Ovary (tissue), 9 donors: ENCODE measurements around the gene TOP2B. TPM values are rescaled to one million over a fixed set of nuclear protein-coding genes. Genes with fewer than 3 reads are reported as not detected.

Experiments used
- DNase-seq, 5 donors: peaks; one replicate each; pipeline ENCODE4 v3.0.0-alpha.2; 2019 to 2020
- H3K27ac ChIP-seq, 2 donors: fragments of 200-600 bp; one replicate each; pipeline versions ENCODE4 v1.5.1 to v1.8.0; 2019 to 2022
- H3K27me3 ChIP-seq: fragments of 200-600 bp; one replicate; pipeline ENCODE4 v1.8.0; 2022
- H3K36me3 ChIP-seq: fragments of 200-600 bp; sonication (generic); one replicate; pipeline ENCODE4 v1.5.1; 2019
- H3K4me1 ChIP-seq: one replicate; pipeline ENCODE4 v1.8.1; 2013; ENCODE audit warnings: mild to moderate bottlenecking, moderate library complexity; ENCODE audit not compliant: insufficient read depth
- H3K4me3 ChIP-seq: fragments of 200-600 bp; sonication (generic); one replicate; pipeline ENCODE4 v1.5.1; 2017
- H3K9me3 ChIP-seq, 2 donors: fragments of 200-600 bp in 1 of 2; sonication (generic) in 1 of 2; one replicate each; pipeline versions ENCODE4 v1.5.1 to v1.8.1; 2013 to 2019; ENCODE audit warnings: mild to moderate bottlenecking in 1 of 2, moderate library complexity in 1 of 2
- EP300 ChIP-seq: sonication (generic); formaldehyde crosslinking; IDR thresholded peaks from one replicate; pipeline ENCODE4 v1.6.1; 2017; ENCODE audit warnings: antibody characterized with exemption
- POLR2A ChIP-seq: fragments of 450-650 bp; IDR thresholded peaks from one replicate; pipeline ENCODE4 v1.6.1; 2017; ENCODE audit warnings: antibody characterized with exemption, mild to moderate bottlenecking, moderate library complexity
- WGBS, 3 donors: extraction: QIAGEN DNeasy Blood & Tissue Kit in 1 of 3; methylation state at CpG; one replicate each; pipeline versions ENCODE4 v1.1.5 to v1.1.7; 2013 to 2017; 5-methylcytosine and 5-hydroxymethylcytosine counted together
- intact Hi-C, 4 donors: fragments of 100-400 bp; cut with DNase I; formaldehyde crosslinking; loops; one replicate each; pipeline versions ENCODE4 v1.11.0 to v1.15.1; 2022 to 2023
- polyA plus RNA-seq, 2 donors: library from polyadenylated mRNA; stranded (reverse); fragments of 200-250 nt in 1 of 2; fragments of 350-450 nt in 1 of 2; fragmentation: Illumina TruSeq in 1 of 2; extraction: RNeasy Lipid Tissue Mini Kit (QIAGEN cat#74804) in 1 of 2; gene quantifications; one replicate each; pipeline ENCODE4 v1.2.3, GENCODE V29; 2013 to 2014
- total RNA-seq, 7 donors: library from RNA; depleted of rRNA in 2 of 7; stranded (reverse); fragments of >200 nt in 2 of 7; fragmentation: NEBNext Ultra II Directional in 3 of 7; extraction: Animal tissue kit (Norgen Biotek cat#: 25700) in 3 of 7; gene quantifications; one replicate each; pipeline versions ENCODE4 v1.1.0 to v1.2.4, GENCODE V29; 2016 to 2023
- TF ChIP-seq, protein P1 (sequence below), 3 donors: fragments of 450-650 bp in 2 of 3; fragments of 200-600 bp in 1 of 3; IDR thresholded peaks; one replicate each; pipeline versions ENCODE4 v1.5.1 to v1.8.0; 2016 to 2022; ENCODE audit warnings: antibody characterized with exemption in 3 of 3, mild to moderate bottlenecking in 1 of 3
- donor health status: DM: no; HTN: no; CAD: no; lungs with moderate emphysema.
- donor health status: DM: no; HTN: no; CAD: no.
- donor health status: Bipolar disorder and iron deficiency.
- donor health status: DM: yes; HTN: yes; CAD: no.
- donor health status: DM: no; HTN: no; CAD: no.
- donor health status: DM: yes; HTN: yes; CAD: no.

TOP2B gene
- total and polyA plus RNA-seq, 9 donors, result 65.3 to 134 (median 98.2) TPM

- Histone ChIP-seq H3K36me3 (no peaks in the 10 kb centered on the region), H3K9me3 (no peaks in the 10 kb centered on the region), H3K4me1 (no peaks in the 10 kb centered on the region), H3K27ac (no peak overlapping the region), H3K4me3 (no peak overlapping the region), H3K27me3 (no peaks in the 10 kb centered on the region)
- TF ChIP-seq, protein P1, sequence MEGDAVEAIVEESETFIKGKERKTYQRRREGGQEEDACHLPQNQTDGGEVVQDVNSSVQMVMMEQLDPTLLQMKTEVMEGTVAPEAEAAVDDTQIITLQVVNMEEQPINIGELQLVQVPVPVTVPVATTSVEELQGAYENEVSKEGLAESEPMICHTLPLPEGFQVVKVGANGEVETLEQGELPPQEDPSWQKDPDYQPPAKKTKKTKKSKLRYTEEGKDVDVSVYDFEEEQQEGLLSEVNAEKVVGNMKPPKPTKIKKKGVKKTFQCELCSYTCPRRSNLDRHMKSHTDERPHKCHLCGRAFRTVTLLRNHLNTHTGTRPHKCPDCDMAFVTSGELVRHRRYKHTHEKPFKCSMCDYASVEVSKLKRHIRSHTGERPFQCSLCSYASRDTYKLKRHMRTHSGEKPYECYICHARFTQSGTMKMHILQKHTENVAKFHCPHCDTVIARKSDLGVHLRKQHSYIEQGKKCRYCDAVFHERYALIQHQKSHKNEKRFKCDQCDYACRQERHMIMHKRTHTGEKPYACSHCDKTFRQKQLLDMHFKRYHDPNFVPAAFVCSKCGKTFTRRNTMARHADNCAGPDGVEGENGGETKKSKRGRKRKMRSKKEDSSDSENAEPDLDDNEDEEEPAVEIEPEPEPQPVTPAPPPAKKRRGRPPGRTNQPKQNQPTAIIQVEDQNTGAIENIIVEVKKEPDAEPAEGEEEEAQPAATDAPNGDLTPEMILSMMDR (IDR thresholded peaks at IDR 0.05), result no peak
- no peak for TF ChIP-seq EP300
- no peak for TF ChIP-seq POLR2A
- WGBS, 3 donors, result 91 to 100% (median 94%) methylated on average over 2 of the region's 2 CpGs
- DNase-seq, result no peak
- intact Hi-C loops, result no loop called here
Measured at GRCh38 chr3:25621087-25621486, 43.6 kb downstream of the TOP2B start.

DNA sequence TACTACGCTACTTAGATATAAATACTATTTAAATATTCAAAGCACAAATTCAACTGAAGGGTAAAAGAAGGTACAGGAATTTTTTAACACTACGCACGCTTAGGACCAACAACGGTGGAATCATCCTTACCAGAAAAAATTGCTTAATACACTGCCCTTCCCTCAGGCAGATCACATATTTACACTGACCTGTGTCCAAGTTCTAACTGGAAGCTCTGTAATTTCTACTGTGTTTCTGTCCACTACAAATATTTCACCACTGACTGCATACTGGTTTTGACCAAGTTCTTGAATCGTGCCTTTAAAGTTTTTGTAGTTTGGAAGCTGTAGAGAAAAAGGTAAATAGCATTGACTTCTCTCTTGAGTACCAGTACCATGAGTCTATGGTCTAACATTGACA, 44.2 kb downstream of the TOP2B start:
- WGBS, 3 donors, result 94 to 98% (median 97%) methylated on average over 5 of the region's 5 CpGs
- intact Hi-C loops, result no loop called here
- H3K4me3 ChIP-seq, result no peak overlapping the region
- no peaks in the 10 kb centered on the region for H3K36me3 ChIP-seq
- H3K27ac ChIP-seq, result no peak overlapping the region
- no peaks in the 10 kb centered on the region for H3K27me3 ChIP-seq
- no peak for DNase-seq
- TF ChIP-seq, protein P1 (IDR thresholded peaks at IDR 0.05), result no peak
- no peak for TF ChIP-seq POLR2A
- no peak for TF ChIP-seq EP300
- no peaks in the 10 kb centered on the region for H3K4me1 ChIP-seq
- no peaks in the 10 kb centered on the region for H3K9me3 ChIP-seq

DNA sequence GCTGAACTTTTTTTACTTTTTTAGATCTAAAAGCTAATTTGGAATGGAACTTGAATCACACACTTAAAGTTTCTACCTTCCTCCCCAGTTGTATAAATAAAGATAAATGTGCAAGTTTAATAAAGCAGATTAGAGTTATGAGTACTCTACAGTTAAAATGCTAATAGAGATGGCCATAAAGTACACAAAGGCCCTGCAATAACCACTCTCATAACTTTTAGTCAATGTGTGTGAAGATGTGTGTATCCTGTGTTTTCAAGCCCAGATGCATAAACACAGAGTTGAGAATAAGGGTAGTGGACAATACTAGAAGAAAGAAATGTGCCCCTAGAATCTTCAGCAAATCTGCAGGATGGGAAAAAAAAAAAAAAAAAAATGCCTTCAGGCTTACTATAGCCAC, 45.3 kb downstream of the TOP2B start:
- Histone ChIP-seq H3K4me3 (no peak overlapping the region), H3K4me1 (no peaks in the 10 kb centered on the region), H3K9me3 (no peaks in the 10 kb centered on the region), H3K36me3 (no peaks in the 10 kb centered on the region), H3K27me3 (no peaks in the 10 kb centered on the region), H3K27ac (no peak overlapping the region)
- intact Hi-C loops, result no loop called here
- no peak for DNase-seq
- TF ChIP-seq POLR2A, result no peak
- TF ChIP-seq EP300, result no peak
- TF ChIP-seq, protein P1 (IDR thresholded peaks at IDR 0.05), result no peak

- TF ChIP-seq POLR2A, result no peak
- TF ChIP-seq, protein P1 (IDR thresholded peaks at IDR 0.05), result no peak
- TF ChIP-seq EP300, result no peak
- Histone ChIP-seq H3K27ac (no peak overlapping the region), H3K36me3 (no peaks in the 10 kb centered on the region), H3K27me3 (no peaks in the 10 kb centered on the region), H3K9me3 (no peaks in the 10 kb centered on the region), H3K4me1 (no peaks in the 10 kb centered on the region), H3K4me3 (no peak overlapping the region)
- intact Hi-C loops, result no loop called here
- no peak for DNase-seq
Measured at GRCh38 chr3:25618028-25618427, 46.7 kb downstream of the TOP2B start.

- Histone ChIP-seq H3K27ac (no peak overlapping the region), H3K27me3 (no peaks in the 10 kb centered on the region), H3K9me3 (no peaks in the 10 kb centered on the region), H3K4me3 (no peak overlapping the region), H3K36me3 (no peaks in the 10 kb centered on the region), H3K4me1 (no peaks in the 10 kb centered on the region)
- WGBS, 3 donors, result 92 to 96% (median 93%) methylated on average over 5 of the region's 5 CpGs
- intact Hi-C loops, result no loop called here
- TF ChIP-seq, protein P1 (IDR thresholded peaks at IDR 0.05), result no peak
- TF ChIP-seq POLR2A (no peak), EP300 (no peak)
- DNase-seq, result no peak
Measured at GRCh38 chr3:25611193-25611592, 53.5 kb downstream of the TOP2B start.
